Stimulated activated CD4-positive, alpha-beta T cell treated with anti-CD3 and anti-CD28 coated beads, Interleukin-2, amount 100 ng/mL, for 4 hours (primary cell): ENCODE measurements around the gene OTOA.
"Not testable (repeated sequence)": the region's sequence is repeated elsewhere in the genome, so short reads cannot be mapped to it uniquely, and the experiment has no call there.

Experiments used
- DNase-seq: peaks from one replicate; pipeline ENCODE4 v3.0.0-alpha.2; 2020; ENCODE audit warnings: low read depth

Gene OTOA

DNA sequence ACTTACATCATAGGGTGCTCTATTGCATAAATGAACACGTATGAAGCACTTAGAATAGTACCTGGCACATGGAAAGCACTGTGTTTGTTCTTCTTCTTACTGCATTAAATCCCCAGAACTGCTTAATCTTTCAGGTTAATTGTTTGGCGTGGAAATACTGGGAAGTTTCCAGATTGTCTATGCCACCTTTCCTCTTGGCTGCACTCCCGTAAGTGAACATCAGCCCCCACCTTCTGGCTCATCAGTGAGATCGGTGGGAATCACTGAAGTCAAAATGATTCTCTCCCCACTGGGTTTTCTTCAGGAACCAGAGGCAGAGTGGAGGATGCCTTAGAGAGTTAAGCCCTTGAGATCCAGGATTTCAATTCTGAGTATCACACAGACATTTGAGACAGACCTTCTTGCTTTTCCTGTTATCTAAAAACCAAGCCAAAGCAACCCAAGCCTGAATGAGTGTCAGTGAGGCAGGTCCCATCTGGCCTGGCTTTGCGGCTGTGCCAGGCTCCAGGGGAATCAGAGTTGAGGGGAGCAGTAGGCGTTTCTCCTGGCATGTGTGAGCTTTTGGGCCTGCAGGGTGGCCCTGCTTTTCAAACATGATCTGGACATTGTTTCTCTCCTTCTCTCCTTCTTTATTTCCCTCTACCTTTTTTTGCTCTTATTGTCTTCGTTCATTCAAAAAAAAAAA, 59.1 kb downstream of the OTOA start:
- DNase-seq, result no peak

DNA sequence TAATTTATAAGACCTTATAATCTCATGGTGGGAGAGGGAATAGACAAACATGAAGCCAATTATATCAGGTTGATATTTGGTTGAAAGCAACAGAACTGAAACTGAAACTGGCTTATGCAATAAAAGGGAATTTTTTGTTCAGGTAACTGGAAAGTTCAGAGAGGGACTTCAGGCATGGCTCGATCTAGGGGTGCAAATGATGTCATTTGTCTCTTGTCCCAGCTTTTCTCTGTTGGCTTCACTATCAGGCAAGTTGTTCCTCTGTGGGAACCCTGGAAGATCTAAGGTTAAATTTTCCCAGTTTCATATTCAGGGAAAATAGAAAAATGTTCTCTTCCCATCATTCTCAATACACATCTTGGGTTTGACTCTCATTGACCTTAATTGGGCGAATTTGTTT, 59.8 kb downstream of the OTOA start:
- no peak for DNase-seq

DNA sequence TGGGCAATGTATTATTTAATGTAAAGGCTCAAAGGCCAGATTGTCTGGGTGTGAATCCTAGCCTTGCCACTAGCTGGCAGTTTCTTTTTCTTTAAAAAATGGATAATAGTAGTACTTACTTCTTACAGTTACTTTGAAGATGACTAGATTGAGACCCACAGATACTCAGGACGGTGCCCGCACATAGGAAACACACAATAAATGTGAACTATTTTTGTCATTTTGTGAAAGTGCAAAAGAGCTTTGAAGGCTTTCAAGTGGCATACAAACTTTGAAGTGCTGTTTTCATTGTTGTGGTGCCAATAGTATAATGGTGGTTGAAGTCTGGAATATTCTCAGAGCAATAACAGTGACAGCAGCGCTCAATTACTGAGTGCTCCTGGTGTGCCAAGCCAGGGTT, 63.6 kb downstream of the OTOA start:
- DNase-seq, result no peak

DNA sequence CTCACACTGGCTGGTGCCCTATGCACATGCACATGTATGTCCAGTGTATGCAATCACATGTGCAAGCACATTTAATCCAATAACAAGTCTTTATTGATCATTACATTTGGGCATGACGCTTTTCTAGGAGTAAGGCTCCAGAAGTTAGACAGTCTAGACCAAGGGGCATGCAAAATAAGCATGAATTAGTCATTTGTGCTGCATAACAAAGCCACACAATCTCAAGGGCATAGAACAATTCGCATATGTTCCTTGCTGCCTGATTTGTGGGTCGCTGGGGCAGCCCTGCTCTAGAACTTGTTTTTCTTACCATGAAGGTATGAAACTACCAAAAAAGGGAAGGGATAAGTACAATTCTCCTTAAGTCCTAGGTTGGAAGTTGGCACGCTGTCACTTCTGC, 67.5 kb downstream of the OTOA start:
- DNase-seq, result not testable (repeated sequence)

DNA sequence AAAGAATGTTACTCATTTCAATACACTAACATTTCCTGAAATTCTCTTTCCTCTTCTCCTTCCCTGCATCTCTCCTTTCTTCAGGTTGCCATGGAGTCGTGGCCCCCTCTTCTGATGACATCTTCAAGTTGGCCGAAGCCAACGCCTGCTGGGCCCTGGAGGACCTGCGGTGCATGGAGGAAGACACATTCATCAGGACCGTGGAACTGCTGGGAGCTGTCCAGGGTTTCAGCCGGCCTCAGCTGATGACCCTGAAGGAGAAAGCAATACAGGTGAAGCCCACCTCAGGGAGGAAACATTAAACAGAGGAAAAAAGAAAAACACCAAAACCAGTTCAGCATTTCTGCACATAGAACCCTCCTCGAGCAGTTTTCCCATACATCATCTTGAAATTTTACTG, 76.9 kb downstream of the OTOA start:
- DNase-seq, result not testable (repeated sequence)

DNA sequence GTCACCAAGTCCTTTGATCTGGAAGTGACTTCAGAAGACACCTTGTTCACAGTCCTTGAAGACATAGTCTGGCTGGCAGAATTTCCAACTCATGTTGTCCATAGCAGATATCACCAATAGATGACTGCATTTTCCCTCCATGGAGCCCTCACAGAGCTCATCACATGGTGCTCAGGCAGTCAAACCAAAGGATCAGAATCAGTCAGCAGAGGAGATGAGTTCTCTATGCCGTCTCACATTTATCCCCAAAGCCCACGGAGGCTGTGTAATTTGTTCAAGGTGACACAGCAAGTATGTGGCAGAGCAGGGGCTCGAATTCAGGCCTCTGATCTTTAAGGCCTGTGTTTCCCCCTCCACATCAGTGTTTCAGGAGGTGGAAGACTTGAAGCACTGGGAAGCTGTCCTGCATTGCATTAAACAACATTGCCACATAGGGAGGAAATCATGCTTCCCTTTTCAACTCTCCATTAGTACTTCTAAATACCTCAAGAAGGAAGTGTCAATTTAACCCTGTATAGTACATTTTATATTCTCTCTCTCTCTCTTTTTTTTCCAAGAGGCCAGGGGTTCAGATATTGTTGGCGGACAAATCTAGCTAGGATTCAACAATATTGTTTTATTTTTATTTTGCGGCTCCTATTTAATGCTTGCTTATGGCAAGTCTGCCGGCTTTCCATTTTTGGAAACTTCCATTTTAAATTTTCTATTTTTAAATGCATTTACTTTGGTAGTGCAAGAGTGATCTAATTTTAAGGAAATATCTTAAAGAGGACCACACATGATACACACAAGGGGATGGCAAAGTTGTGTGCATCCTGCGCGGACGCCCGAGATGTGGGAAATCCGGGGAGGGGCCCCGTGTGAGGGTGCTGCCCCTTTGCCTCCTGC, 92.7 kb downstream of the OTOA start:
- DNase-seq, result not testable (repeated sequence)

DNA sequence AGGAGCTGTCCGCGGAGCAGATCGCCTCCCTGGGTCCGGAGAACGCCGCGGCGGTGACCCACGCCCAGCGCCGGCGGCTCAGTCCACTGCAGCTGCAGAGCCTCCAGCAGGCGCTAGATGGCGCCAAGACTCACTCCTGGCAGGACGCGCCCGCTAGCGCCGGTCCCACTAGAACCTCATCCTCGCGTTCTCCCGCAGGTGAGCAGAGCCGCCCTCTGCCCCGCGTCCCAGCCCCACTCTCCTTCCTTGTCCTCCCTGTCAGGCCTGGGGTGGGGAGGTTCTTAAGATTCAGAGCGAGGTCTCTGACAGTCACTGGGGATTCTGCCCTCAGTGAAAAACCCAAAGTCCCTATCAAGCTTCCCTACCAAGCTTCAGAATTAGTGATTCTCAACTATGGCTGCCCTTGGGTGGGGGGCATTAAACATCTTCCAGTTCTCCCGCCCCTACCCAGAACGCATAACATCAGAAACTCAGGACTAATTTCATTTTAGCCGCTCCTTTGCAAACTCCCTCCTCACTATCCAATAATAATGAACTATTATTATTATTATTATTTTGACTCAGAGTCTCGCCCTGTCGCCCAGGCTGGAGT, 93.4 kb downstream of the OTOA start:
- not testable (repeated sequence) for DNase-seq

DNA sequence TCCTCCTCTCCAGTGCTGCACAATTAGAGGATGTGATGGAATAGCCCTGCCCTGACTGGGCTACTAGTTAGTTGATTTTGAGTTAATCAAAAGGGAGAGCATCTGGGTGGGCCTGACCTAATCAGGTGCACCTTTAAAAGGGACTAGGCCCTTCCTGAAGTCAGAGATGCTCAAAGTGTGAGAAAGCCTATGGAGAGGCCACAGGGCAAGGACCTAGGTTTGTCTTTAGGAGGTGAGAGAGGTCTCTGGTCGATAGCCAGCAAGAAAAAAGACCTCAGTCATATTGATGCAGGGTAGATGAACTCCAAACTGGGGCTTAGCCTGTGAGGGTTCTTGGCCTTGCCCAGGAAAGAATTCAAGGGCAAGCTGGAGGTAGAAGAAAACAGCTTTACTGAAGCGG, 104.5 kb downstream of the OTOA start:
- not testable (repeated sequence) for DNase-seq

DNA sequence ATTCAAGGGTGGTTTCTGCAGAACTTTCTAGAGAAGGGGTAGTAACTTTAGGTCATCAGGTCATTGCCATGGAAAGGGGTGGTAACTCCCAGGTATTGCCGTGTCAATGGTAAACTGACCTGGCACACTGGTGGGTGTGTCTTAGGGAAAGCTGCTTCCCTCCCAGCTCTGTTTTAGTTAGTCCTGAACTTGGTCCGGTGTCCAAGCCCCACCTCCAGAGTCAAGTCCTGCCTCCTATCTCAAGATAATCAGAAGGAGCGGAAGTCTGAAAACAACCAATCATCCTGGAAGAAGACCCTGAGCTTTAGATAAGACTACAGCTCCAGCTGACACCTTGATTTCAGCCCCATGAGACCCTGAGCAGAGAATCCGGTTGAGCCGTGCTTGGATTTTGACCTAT, 105.0 kb downstream of the OTOA start:
- not testable (repeated sequence) for DNase-seq

DNA sequence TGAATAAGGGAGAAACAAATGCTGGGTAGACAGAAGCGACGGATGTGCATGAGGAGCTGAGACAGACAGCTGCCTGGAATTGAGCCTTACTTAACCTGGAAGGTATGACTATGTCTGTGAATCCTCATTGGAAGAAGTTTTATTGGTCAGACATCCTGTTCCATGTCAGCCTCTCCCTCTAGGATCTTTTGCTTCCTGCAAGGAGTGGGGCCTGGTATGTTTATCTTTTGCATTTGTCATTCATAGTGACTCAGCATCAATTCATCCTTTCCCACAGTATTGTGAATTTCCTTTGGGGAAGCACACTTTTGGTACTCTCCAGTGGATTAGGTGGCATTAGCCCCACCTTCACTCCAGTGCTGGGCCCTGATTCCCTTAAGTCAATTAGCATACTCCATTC, 105.5 kb downstream of the OTOA start:
- DNase-seq, result not testable (repeated sequence)

DNA sequence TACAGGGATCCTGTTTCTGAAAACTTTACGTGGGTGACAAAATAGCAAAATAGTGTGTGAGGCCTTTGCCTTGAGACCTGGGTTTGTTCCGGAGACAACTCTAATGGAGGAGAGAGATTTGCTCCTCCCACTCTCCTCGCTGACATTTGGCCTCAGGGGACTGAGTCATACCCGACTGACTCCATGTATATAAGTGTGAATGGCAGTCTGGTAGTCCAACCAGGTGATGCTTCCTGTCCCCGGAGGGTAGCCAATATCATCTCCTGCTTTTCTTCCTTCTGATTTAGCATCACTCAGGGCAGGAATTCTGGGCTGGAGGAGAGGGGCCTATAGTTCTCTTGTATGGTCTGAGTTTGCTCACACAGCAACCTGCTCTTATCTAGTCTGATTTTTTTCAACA, 106.8 kb downstream of the OTOA start:
- not testable (repeated sequence) for DNase-seq

DNA sequence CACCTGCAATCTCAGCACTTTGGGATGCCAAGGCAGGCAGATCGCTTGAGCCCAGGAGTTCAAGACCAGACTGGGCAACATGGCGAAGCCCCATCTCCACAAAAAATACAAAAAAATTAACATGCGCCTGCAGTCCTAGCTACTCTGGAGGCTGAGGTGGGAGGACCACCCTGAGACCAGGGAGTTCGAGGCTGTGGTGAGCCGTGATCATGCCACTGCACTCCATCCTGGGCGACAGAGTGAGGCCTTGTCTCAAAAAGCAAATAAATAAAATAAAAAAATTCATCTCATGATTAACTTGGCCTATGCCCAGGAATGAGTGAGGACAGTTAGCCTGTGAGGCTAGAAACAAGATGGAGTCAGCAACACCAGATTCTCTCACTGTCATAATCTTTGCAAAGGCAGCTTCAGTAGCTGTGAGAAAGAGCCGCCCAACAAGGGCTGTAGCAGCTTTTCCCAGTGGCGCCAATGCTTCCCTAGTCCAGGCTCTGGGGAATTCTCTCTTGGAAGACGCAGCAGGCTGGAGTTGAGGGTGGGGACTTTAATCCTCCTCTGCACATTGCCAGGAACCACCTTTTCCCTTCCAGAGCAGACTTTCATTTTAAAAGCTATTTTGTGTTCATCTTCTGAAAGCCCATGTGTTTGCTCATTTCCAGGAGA, 108.9 kb downstream of the OTOA start:
- DNase-seq, result not testable (repeated sequence)

DNA sequence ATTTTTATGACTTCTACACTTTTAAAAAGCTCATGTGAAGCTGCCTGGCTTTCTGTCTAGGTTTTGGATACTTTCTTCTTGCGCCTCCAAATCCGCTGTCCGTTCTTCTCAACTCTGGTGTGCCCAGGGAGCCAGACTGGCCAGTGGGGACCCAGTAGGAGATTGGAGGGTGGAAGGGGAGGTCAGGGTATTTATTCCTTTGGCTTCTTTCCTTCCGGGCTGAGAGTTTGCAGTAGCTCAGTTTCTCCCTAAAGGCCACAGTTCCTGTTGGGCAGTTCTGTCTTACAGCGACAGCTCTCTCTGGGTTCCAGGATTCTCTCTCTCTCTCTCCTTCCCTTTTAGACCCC, 109.4 kb downstream of the OTOA start:
- DNase-seq, result not testable (repeated sequence)

DNA sequence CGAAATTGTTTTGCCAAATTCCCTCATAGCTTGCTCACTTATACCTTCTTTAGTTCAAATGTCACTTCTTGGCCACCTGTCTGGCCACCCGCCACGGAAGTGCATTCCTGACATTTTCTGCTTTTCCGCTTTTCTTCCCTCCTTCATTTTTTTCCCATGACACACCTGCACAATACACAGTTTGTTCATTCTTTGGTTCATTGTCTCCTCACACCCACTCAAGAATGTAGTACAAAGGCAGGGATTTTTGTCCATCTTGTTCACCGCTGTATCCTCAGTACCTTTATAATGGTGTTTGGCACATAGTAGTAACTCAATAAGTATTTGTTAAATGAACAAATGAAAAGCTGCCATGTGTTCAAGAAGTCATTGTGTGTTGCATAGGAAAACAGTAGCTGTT, 116.8 kb downstream of the OTOA start:
- DNase-seq, result not testable (repeated sequence)

DNA sequence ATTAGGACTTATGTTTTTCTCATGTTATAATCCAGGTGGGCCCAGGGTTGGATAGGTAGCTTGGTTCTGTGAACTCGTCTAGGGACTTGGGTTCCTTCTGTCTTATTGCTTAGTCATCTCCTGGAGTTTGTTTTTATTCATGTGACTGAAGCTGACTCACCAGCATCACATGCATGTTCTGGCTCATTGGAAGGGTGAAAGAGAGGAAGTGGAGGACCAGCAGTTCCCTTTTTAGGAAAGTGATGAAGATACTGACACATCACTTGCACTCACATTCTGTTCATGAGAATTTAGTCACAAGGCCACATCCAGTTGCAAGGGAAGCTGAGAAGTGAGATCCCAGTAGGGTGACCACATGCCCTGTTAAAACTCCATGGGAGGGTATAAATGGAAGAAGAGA, 126.7 kb downstream of the OTOA start:
- not testable (repeated sequence) for DNase-seq

DNA sequence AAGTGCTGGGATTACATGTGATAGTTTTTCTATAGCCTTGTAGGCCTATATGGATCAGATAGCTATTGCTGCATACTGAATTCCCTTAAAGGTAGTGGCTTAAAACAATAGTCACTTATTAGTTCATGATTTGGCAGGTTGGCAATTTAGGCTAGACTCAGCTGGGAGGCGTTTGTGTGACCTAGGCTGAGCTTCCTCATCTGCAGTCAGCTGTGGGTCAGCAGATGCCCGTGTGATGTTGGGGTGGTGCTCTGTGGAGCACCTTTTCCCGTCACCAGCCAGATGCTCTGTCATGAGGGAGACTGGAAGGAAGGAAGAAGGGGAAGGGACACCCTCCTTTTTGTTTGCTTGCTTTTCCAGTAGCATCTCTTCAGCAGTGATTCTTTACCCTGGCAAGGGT, 129.5 kb downstream of the OTOA start:
- DNase-seq, result not testable (repeated sequence)

DNA sequence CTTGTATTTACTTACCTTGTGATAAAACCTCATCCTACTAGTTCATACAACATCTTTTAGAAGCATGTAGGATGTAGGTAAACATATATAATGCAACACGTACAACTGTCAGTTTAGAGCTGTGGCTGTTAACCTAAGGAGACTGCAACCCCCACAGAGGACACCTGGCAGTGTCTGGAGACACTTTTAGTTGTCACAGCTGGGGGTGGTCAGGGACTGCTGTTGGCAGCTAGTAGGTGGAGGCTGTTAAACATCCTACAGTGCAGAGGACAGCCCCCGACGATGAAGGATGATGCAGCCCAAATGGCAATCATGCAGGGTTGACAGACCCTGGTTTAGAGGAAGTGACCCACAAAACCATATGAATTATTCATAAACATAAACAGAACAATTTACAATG, 134.8 kb downstream of the OTOA start:
- not testable (repeated sequence) for DNase-seq

DNA sequence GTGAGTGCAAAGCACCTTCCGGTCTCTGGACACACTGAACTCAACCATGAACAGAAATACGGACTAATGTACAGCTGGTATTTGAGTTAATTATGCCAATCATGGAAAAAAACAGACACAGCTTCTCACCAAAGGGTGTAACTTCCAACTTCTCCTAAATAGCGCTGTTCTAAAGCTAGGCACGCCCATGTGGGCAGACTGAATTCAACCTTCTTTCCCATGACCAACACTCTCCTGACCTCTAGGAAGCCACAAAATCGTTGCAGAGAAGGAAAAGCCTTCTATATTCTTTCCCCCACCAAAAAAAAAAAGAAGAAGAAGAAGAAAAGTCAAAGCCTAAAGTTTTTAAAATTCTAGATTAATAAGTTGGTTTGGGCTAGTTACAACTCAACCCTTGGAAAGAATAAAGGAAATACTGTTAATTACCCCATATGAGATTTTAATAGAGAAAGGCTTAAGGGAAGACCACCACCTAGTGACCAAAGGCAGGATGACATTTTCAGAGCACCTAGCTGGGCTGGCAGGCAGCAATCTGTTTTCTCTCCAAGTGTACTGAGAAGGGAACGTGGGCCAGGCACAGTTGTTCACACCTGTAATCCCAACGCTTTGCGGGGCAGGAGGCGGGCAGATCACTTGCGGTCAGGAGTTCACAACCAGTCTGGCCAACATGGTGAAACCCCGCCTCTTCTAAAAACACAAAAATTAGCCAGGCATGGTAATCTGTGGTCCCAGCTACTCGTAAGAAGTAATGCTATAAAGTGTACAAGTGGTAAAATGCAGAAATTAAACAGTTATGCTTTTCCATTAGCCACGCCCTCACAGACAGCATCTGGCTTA, 138.0 kb downstream of the OTOA start:
- not testable (repeated sequence) for DNase-seq

DNA sequence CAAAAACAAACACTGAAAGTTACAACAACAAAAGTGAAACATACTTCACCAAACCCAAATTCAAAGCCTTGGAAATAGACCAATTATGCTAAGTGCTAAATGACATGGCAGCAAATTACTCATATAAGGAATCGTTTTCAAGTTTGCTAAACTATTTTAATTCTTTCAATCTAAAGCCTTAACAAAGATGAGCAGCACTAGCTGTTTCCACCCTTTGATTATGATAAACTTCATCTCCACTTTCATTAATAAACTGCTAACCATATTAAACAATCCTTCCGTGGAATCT, 138.6 kb downstream of the OTOA start:
- DNase-seq, result not testable (repeated sequence)
